A673 (cell line): ENCODE data around the gene FBN1.

ENCODE experiments used
- CTCF ChIP-seq: fragments of 300-800, 200-600 bp; sonication (generic); conservative IDR thresholded peaks from 2 replicates; pipeline ENCODE4 v1.5.1; 2017; ENCODE audit warnings: low read depth, mild to moderate bottlenecking, antibody characterized with exemption, low read length, moderate library complexity, mixed read lengths
- EZH2 ChIP-seq: fragments of 200-600 bp; sonication (generic); IDR thresholded peaks from 2 replicates; pipeline ENCODE4 v1.6.1; 2017; ENCODE audit warnings: borderline replicate concordance, low read depth, mild to moderate bottlenecking, mixed read lengths, antibody characterized with exemption, low read length; ENCODE audit not compliant: poor library complexity, severe bottlenecking

- TF ChIP-seq CTCF = no peak
- no peak for TF ChIP-seq EZH2
Observed at GRCh38 chr15:48413304-48413703, 232.2 kb downstream of the FBN1 start.
